GM18868 (cell line): ENCODE results near the gene ACOX1.

ENCODE experiments used
- ATAC-seq: cut with Tn5 transposase; IDR thresholded peaks from one replicate; pipeline ENCODE4 v1.9.1; 2021; ENCODE audit warnings: mild to moderate bottlenecking, moderate library complexity; ENCODE audit not compliant: unreplicated experiment

ACOX1 gene

GRCh38 chr17:76008630-76009425 is 29.9 kb upstream of the ACOX1 start:
- ATAC-seq = no peak

GRCh38 chr17:76008208-76008607 is 29.2 kb upstream of the ACOX1 start:
- ATAC-seq = no peak

- ATAC-seq = no peak
Measured at GRCh38 chr17:76007850-76008165, 28.8 kb upstream of the ACOX1 start.

GRCh38 chr17:76007131-76007849 is 28.3 kb upstream of the ACOX1 start:
- no peak for ATAC-seq

- ATAC-seq = no peak
Measured at GRCh38 chr17:76005263-76006149, 26.5 kb upstream of the ACOX1 start.

GRCh38 chr17:76004750-76005262 is 25.8 kb upstream of the ACOX1 start:
- no peak for ATAC-seq

GRCh38 chr17:76003915-76004314 is 24.9 kb upstream of the ACOX1 start:
- ATAC-seq = no peak

- ATAC-seq = no peak
Measured at GRCh38 chr17:76002100-76002499, 23.1 kb upstream of the ACOX1 start.

GRCh38 chr17:76000755-76001521 is 22.0 kb upstream of the ACOX1 start, which contains the start of gene CDK3:
Gene CDK3 (plus strand): TSS chr17:76000855. CDS start chr17:76001426, 571 bp downstream.
- no peak for ATAC-seq

GRCh38 chr17:76000016-76000754 is 21.2 kb upstream of the ACOX1 start:
- no peak for ATAC-seq

GRCh38 chr17:75998327-75998795 is 19.4 kb upstream of the ACOX1 start:
- ATAC-seq = no peak

GRCh38 chr17:75996665-75997590 is 18.0 kb upstream of the ACOX1 start:
- no peak for ATAC-seq

GRCh38 chr17:75995385-75995925 is 16.5 kb upstream of the ACOX1 start:
- no peak for ATAC-seq

- no peak for ATAC-seq
Measured at GRCh38 chr17:75994802-75995370, 15.9 kb upstream of the ACOX1 start.

GRCh38 chr17:75991396-75991795 is 12.4 kb upstream of the ACOX1 start:
- ATAC-seq = no peak

GRCh38 chr17:75987041-75987440 is 8.1 kb upstream of the ACOX1 start:
- no peak for ATAC-seq

GRCh38 chr17:75985986-75986385 is 7.0 kb upstream of the ACOX1 start:
- ATAC-seq = no peak
